GM23248 (cell line): ENCODE data around the gene PGC. TPM values are rescaled to one million over a fixed set of nuclear protein-coding genes. Genes with fewer than 3 reads are reported as not detected.
"Not testable (repeated sequence)": the region's sequence is repeated elsewhere in the genome, so short reads cannot be mapped to it uniquely, and the experiment has no call there.

Experiments
- DNase-seq: peaks from one replicate; pipeline ENCODE4 v3.0.0-alpha.2; 2015
- H2AFZ ChIP-seq: fragments of 200-600 bp; sonication (generic); 2 replicates; pipeline ENCODE4 v1.6.1; 2016; ENCODE audit warnings: antibody characterized with exemption
- H3F3A ChIP-seq: fragments of 200-600 bp; sonication (generic); 2 replicates; pipeline ENCODE4 v1.6.1; 2016; ENCODE audit warnings: mild to moderate bottlenecking, antibody characterized with exemption, mixed run types; ENCODE audit not compliant: insufficient read depth
- H3K27ac ChIP-seq: fragments of 200-600 bp; sonication (generic); 2 replicates; pipeline ENCODE4 v1.5.1; 2016; ENCODE audit warnings: mild to moderate bottlenecking
- H3K27me3 ChIP-seq: fragments of 200-600 bp; sonication (generic); replicated peaks from 2 replicates; pipeline ENCODE4 v1.6.1; 2016; ENCODE audit warnings: mild to moderate bottlenecking; ENCODE audit not compliant: insufficient read depth
- H3K36me3 ChIP-seq: fragments of 200-600 bp; sonication (generic); 2 replicates; pipeline ENCODE4 v1.6.1; 2016; ENCODE audit warnings: low read depth, mild to moderate bottlenecking
- H3K4me1 ChIP-seq: fragments of 200-600 bp; sonication (generic); 2 replicates; pipeline ENCODE4 v1.6.1; 2016; ENCODE audit warnings: mild to moderate bottlenecking; ENCODE audit not compliant: insufficient read depth
- H3K4me2 ChIP-seq: fragments of 200-600 bp; sonication (generic); one replicate; pipeline ENCODE4 v1.6.1; 2016; ENCODE audit warnings: mild to moderate bottlenecking; ENCODE audit not compliant: unreplicated experiment
- H3K4me3 ChIP-seq: fragments of 200-600 bp; sonication (generic); 2 replicates; pipeline ENCODE4 v1.5.1; 2016; ENCODE audit warnings: mild to moderate bottlenecking
- H3K79me2 ChIP-seq: fragments of 200-600 bp; sonication (generic); 2 replicates; pipeline ENCODE4 v1.6.1; 2016; ENCODE audit warnings: mild to moderate bottlenecking; ENCODE audit not compliant: insufficient read depth
- H3K9ac ChIP-seq: fragments of 200-600 bp; sonication (generic); 2 replicates; pipeline ENCODE4 v1.6.1; 2016; ENCODE audit warnings: mild to moderate bottlenecking
- H3K9me2 ChIP-seq: fragments of 200-600 bp; sonication (generic); 2 replicates; pipeline ENCODE4 v1.6.1; 2016; ENCODE audit warnings: mixed run types, mild to moderate bottlenecking, moderate library complexity; ENCODE audit not compliant: insufficient read depth
- H3K9me3 ChIP-seq: fragments of 200-600 bp; sonication (generic); one replicate; pipeline ENCODE4 v1.6.1; 2017; ENCODE audit warnings: low read depth
- H4K20me1 ChIP-seq: fragments of 200-600 bp; sonication (generic); 2 replicates; pipeline ENCODE4 v1.6.0; 2016; ENCODE audit not compliant: insufficient read depth
- EZH2 ChIP-seq: fragments of 200-600 bp; sonication (generic); IDR thresholded peaks from 2 replicates; pipeline ENCODE4 v1.6.1; 2018; ENCODE audit warnings: antibody characterized with exemption, mild to moderate bottlenecking; ENCODE audit not compliant: insufficient read depth, poor library complexity, severe bottlenecking
- EZH2phosphoT487 ChIP-seq: fragments of 200-600 bp; sonication (generic); IDR thresholded peaks from 2 replicates; pipeline ENCODE4 v1.6.1; 2018; ENCODE audit warnings: antibody characterized with exemption, moderate library complexity, mild to moderate bottlenecking, low read depth; ENCODE audit not compliant: insufficient read depth
- WGBS, 2 experiments: methylation state at CpG; one replicate each; pipeline ENCODE4 v1.1.6; 2015 to 2017; ENCODE audit warnings: low lambda C conversion rate in 2 of 2, low coverage in 1 of 2; ENCODE audit errors: missing lambda C conversion rate in 2 of 2; 5-methylcytosine and 5-hydroxymethylcytosine counted together
- in situ Hi-C: fragments of 300-500 bp; cut with MboI; formaldehyde crosslinking; loops from 2 replicates; pipeline ENCODE4 v1.15.0; 2020
- polyA plus RNA-seq: library from polyadenylated mRNA; unstranded; fragments of >200 nt; fragmentation: Nextera tagmentation; extraction: Ambion mirVana; gene quantifications from 2 replicates; pipeline ENCODE4 v1.2.1, GENCODE V29; 2016
- total RNA-seq: library from RNA; depleted of rRNA; stranded (reverse); fragments of >200 nt; shearing (Covaris generic); gene quantifications from 2 replicates; pipeline ENCODE4 v1.2.3, GENCODE V29; 2014

The PGC gene
- total and polyA plus RNA-seq, 2 experiments from 2014 or later, result not detected

DNA sequence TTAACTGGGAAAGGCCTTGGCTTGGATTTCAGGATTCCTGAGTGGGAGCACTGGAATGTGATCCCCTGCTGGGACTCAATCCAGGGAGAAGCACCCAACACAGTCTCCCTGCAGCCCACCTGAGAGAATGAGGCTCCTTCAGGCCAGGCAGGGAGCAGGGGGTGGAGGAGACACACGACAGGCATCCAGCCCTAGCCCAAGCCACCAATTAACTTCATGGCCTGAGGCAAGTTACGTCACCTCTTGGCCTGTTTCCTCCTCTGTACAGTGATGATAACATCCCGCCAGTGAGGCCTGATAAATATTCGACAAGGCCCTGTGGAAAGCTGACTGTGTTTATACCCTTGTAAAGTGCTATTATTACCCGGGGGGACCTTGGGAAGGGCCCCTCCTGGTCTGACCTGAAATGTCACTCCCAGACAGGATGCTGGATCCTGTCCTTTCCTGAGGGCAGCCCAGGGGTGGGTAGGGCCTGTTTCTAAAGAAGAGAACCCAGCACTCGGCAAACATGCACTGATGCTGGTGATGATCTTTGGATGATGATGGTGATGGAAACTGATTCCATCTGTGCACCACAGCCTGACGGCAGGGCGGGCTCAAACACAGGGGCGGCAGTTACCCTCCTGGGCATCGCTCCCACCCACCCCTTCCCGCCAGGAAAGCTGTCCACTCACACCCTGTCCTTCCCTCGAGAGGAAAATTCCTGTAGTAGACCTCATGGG lies 20.1 kb upstream of the PGC start:
- no peaks in the 10 kb centered on the region for H3K9me2 ChIP-seq
- no peak overlapping the region for H3K4me2 ChIP-seq
- H3K27me3 ChIP-seq, result no peaks in the 10 kb centered on the region
- H3F3A ChIP-seq, result 0 out of 2 replicates have a peak, but pooled peaks cover 6% of the 10 kb centered on the region
- H3K9me3 ChIP-seq, result no peaks in the 10 kb centered on the region
- no peak overlapping the region for H3K4me3 ChIP-seq
- in situ Hi-C loops, result no loop called here
- DNase-seq, result peak; percentile 91
- peaks cover 17% of the 10 kb centered on the region for H3K4me1 ChIP-seq
- peak overlapping the region; percentile 48 for H3K9ac ChIP-seq
- H3K27ac ChIP-seq, result peak overlapping the region; percentile 22; the same call in 1 of the 2 replicates
- H4K20me1 ChIP-seq, result no peaks in the 10 kb centered on the region
- no peaks in the 10 kb centered on the region for H3K79me2 ChIP-seq
- H2AFZ ChIP-seq, result peak overlapping the region; percentile 13; the same call in 1 of the 2 replicates
- WGBS, 2 experiments, result 19 to 26% methylated on average over 12 of the region's 12 CpGs
- H3K36me3 ChIP-seq, result peaks cover 5% of the 10 kb centered on the region; the same call in 1 of the 2 replicates
- TF ChIP-seq EZH2, result no peak
- no peak for TF ChIP-seq EZH2phosphoT487

DNA sequence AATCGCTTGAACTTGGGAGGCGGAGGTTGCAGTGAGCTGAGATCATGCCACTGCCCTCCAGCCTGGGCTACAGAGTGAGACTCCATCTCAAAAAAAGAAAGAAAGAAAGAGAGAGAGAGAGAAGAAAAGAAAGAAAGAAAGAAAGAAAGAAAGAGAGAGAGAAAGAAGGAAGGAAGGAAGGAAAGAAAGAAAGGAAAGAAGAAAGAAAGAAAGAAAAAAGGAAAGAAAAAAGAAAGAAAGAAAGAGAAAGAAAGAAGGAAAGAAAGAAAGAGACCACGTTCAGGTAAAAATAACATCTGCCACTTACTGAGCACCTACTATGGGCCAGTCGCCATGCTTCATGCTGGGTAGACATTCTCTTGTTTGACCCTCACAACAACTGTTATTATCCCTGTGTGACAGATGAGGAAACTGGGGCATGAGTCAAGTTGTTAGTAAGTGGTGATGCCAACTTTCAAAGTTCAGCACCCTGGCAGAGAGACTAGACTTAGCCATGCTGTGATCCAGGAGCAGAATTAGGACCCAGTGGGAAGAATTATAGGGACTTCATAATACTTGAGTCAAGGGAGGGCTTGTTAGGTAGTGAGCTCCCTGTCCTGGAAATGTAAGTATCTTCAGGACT lies 19.0 kb upstream of the PGC start:
- H3K27me3 ChIP-seq, H3F3A ChIP-seq, H3K27ac ChIP-seq, H3K36me3 ChIP-seq, H2AFZ ChIP-seq, H3K4me2 ChIP-seq, H3K4me3 ChIP-seq, H3K9me2 ChIP-seq, H3K79me2 ChIP-seq, in situ Hi-C loops, H3K9me3 ChIP-seq, H3K9ac ChIP-seq, H4K20me1 ChIP-seq: not testable (repeated sequence)
- H3K4me1 ChIP-seq, result peaks cover 17% of the 10 kb centered on the region
- DNase-seq, result peak; percentile 71
- 79 to 91% methylated on average over 4 of the region's 4 CpGs for WGBS, 2 experiments

DNA sequence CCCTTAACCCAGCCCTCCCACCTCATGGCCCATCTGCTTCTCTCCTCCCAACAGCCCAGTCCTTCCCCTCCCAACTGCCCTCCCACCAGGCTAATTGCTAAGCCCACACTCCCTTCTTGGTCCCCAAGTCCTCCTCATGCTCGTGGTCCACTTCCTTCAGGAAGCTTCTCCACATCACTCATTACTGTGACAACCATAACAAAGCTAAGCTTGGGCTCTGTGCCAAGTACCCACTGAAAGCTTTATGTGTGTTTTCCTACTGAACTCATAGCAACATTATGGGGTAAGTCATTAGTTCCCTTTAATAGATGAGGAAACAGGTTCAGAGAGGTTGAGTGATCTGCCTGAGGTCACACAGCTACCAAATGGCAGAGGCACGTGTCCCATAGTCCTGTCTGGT lies 16.3 kb upstream of the PGC start:
- no peak overlapping the region for H3K4me2 ChIP-seq
- no peaks in the 10 kb centered on the region for H3K27me3 ChIP-seq
- H3K36me3 ChIP-seq, result no peaks in the 10 kb centered on the region
- 5 to 9% methylated on average over 2 of the region's 2 CpGs for WGBS, 2 experiments
- H2AFZ ChIP-seq, result no peak overlapping the region
- DNase-seq, result no peak
- no peak overlapping the region for H3K27ac ChIP-seq
- no peak for TF ChIP-seq EZH2
- TF ChIP-seq EZH2phosphoT487, result no peak
- H3K9me2 ChIP-seq, result no peaks in the 10 kb centered on the region
- H3K9ac ChIP-seq, result no peak overlapping the region
- no peaks in the 10 kb centered on the region for H3K9me3 ChIP-seq
- in situ Hi-C loops, result no loop called here
- H3K79me2 ChIP-seq, result no peaks in the 10 kb centered on the region
- H4K20me1 ChIP-seq, result no peaks in the 10 kb centered on the region
- H3F3A ChIP-seq, result 0 out of 2 replicates have a peak, but pooled peaks cover 6% of the 10 kb centered on the region
- H3K4me3 ChIP-seq, result no peak overlapping the region
- H3K4me1 ChIP-seq, result peaks cover 17% of the 10 kb centered on the region

DNA sequence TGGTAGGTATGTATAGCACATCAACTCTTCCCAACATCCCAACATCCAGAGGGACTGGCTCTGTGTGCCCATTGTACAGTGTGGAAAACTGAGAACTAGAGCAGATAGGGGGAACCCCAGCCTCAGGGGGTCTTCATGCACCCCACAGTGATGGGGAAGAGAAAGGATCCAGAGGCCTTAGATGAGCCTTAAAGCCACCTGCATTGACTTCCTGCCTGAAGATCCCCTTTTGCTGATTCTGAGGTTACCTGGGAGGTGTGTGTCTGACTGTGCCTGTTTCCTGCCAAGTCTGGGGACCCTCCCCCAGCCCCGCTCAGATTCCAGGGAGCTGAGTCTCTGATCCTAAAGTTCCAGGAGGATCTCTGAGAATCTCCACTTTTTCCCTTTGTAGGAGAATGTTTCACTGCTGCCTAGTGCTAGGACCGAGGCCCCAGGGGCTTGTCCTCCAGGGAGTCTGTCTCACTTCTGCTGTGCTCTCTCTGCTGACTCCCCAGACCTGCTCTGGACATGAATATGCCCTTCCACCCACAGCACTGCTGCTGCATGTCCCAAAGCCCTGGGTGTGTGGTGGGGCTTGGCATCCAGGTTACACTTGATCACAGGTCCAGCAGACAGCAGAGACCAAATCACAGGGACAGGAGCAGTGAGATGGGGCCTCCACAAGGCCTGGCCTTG lies 12.8 kb upstream of the PGC start:
- Histone ChIP-seq H3K9me3 (no peaks in the 10 kb centered on the region), H3K27ac (no peak overlapping the region), H4K20me1 (no peaks in the 10 kb centered on the region), H3K27me3 (no peaks in the 10 kb centered on the region), H3K4me3 (no peak overlapping the region), H2AFZ (no peak overlapping the region), H3K9ac (no peak overlapping the region), H3K4me2 (no peak overlapping the region), H3K36me3 (no peaks in the 10 kb centered on the region), H3F3A (no peaks in the 10 kb centered on the region), H3K9me2 (no peaks in the 10 kb centered on the region), H3K4me1 (no peaks in the 10 kb centered on the region), H3K79me2 (no peaks in the 10 kb centered on the region)
- 63 to 69% methylated on average over 2 of the region's 2 CpGs for WGBS, 2 experiments
- TF ChIP-seq EZH2phosphoT487 (no peak), EZH2 (no peak)
- DNase-seq, result no peak
- in situ Hi-C loops, result no loop called here
